Esophagus squamous epithelium (tissue), 5 donors: ENCODE measurements around the gene UAP1L1. TPM values are rescaled to one million over a fixed set of nuclear protein-coding genes. Genes with fewer than 3 reads are reported as not detected.

ENCODE experiments used
- DNase-seq: peaks from one replicate; lab custom pipeline; 2025; lab: John Stamatoyannopoulos, UW
- H3K27ac ChIP-seq, 4 donors: fragments of 200-600 bp; sonication (generic); one replicate each; pipeline ENCODE4 v1.5.1; 2016 to 2019; ENCODE audit warnings: mild to moderate bottlenecking in 1 of 4
- H3K27me3 ChIP-seq, 4 donors: fragments of 200-600 bp; sonication (generic); 1 replicate in 3 of 4; 2 replicates in 1 of 4; pipeline versions ENCODE4 v1.5.1 to v1.6.0; 2017 to 2021; ENCODE audit warnings: antibody characterized with exemption in 1 of 4
- H3K36me3 ChIP-seq, 3 donors: fragments of 200-600 bp; sonication (generic); one replicate each; pipeline ENCODE4 v1.5.1; 2016 to 2019
- H3K4me1 ChIP-seq, 3 donors: fragments of 200-600 bp; sonication (generic); one replicate each; pipeline ENCODE4 v1.5.1; 2017 to 2019
- H3K4me3 ChIP-seq, 4 donors: fragments of 200-600 bp; sonication (generic); 1 replicate in 3 of 4; 2 replicates in 1 of 4; pipeline ENCODE4 v1.5.1; 2016 to 2019; ENCODE audit warnings: mild to moderate bottlenecking in 2 of 4, moderate library complexity in 1 of 4
- H3K9me3 ChIP-seq, 3 donors: fragments of 200-600 bp; sonication (generic); one replicate each; pipeline ENCODE4 v1.5.1; 2016 to 2019
- CTCF ChIP-seq, 6 experiments: fragments of 450-650 bp in 4 of 6; fragments of 200-600 bp in 2 of 6; sonication (generic) in 2 of 6; IDR thresholded peaks; one replicate each; pipeline ENCODE4 v1.5.1; 2016 to 2019; ENCODE audit warnings: antibody characterized with exemption in 6 of 6, mild to moderate bottlenecking in 4 of 6, moderate library complexity in 4 of 6
- POLR2A ChIP-seq, 4 donors: fragments of 450-650 bp; IDR thresholded peaks; one replicate each; pipeline ENCODE4 v1.6.1; 2017; ENCODE audit warnings: antibody characterized with exemption in 4 of 4, mild to moderate bottlenecking in 4 of 4, moderate library complexity in 3 of 4
- WGBS, 2 donors: methylation state at CpG; one replicate each; pipeline ENCODE4 v1.1.5; 2018; 5-methylcytosine and 5-hydroxymethylcytosine counted together
- intact Hi-C: fragments of 100-400 bp; cut with DNase I; formaldehyde crosslinking; loops from one replicate; pipeline ENCODE4 v1.15.0; 2022
- total RNA-seq, 4 donors: library from RNA; depleted of rRNA; stranded (reverse); fragments of >200 nt; gene quantifications; one replicate each; pipeline ENCODE4 v1.1.0, GENCODE V29; 2016
- donor health status: DM: yes; HTN: yes; CAD: no.

Gene UAP1L1
- total RNA-seq, 4 donors from 2014 or later, result 2.2 to 4.7 (median 3.7) TPM

GRCh38 chr9:137037035-137037434, 40.3 kb upstream of the UAP1L1 start:
- H3K27me3 ChIP-seq, result peaks cover 0 to 11% (median 0%) of the 10 kb centered on the region in 4 donors
- TF ChIP-seq CTCF (IDR thresholded peaks at IDR 0.05) (no peak), POLR2A (IDR thresholded peaks at IDR 0.05) (no peak)
- no peak overlapping the region for H3K4me3 ChIP-seq
- 59 to 80% methylated on average over 3 to 12 of the region's 13 CpGs for WGBS, 2 donors
- H3K27ac ChIP-seq, result no peak overlapping the region
- no peak for DNase-seq
- intact Hi-C loops, result no loop called here
- peaks cover 14 to 26% (median 15%) of the 10 kb centered on the region in 3 donors for H3K4me1 ChIP-seq
- peaks cover 0 to 23% (median 5%) of the 10 kb centered on the region in 3 donors for H3K36me3 ChIP-seq
- no peaks in the 10 kb centered on the region for H3K9me3 ChIP-seq

- peaks cover 0 to 11% (median 0%) of the 10 kb centered on the region in 4 donors for H3K27me3 ChIP-seq
- H3K9me3 ChIP-seq, result no peaks in the 10 kb centered on the region
- TF ChIP-seq CTCF (IDR thresholded peaks at IDR 0.05) (no peak), POLR2A (IDR thresholded peaks at IDR 0.05) (no peak)
- intact Hi-C loops, result no loop called here
- no peak for DNase-seq
- WGBS, 2 donors, result 85 to 89% methylated on average over 8 to 9 of the region's 10 CpGs
- H3K36me3 ChIP-seq, result peaks cover 0 to 23% (median 5%) of the 10 kb centered on the region in 3 donors
- no peak overlapping the region for H3K27ac ChIP-seq
- H3K4me1 ChIP-seq, result peaks cover 14 to 25% (median 15%) of the 10 kb centered on the region in 3 donors
- no peak overlapping the region for H3K4me3 ChIP-seq
Observed at GRCh38 chr9:137037483-137037882, 39.8 kb upstream of the UAP1L1 start.

- DNase-seq, result no peak
- Histone ChIP-seq H3K27me3 (peaks cover 0 to 19% (median 0%) of the 10 kb centered on the region in 4 donors), H3K4me1 (peaks cover 14 to 32% (median 17%) of the 10 kb centered on the region in 3 donors), H3K4me3 (no peak overlapping the region), H3K9me3 (no peaks in the 10 kb centered on the region), H3K36me3 (peaks cover 0 to 23% (median 5%) of the 10 kb centered on the region in 3 donors), H3K27ac (no peak overlapping the region)
- intact Hi-C loops, result no loop called here
- TF ChIP-seq CTCF (IDR thresholded peaks at IDR 0.05) (no peak), POLR2A (IDR thresholded peaks at IDR 0.05) (no peak)
- 57% methylated on average over 3 of the region's 9 CpGs; no CpG with 5 or more reads in 1 of the 2 donors for WGBS, 2 donors
Observed at GRCh38 chr9:137038916-137039315, 38.4 kb upstream of the UAP1L1 start.

- intact Hi-C loops, result no loop called here
- no peak overlapping the region for H3K27ac ChIP-seq
- peaks cover 0 to 23% (median 0%) of the 10 kb centered on the region in 4 donors for H3K27me3 ChIP-seq
- no peaks in the 10 kb centered on the region for H3K9me3 ChIP-seq
- no peak overlapping the region for H3K4me3 ChIP-seq
- H3K36me3 ChIP-seq, result peaks cover 0 to 23% (median 5%) of the 10 kb centered on the region in 3 donors
- DNase-seq, result no peak
- WGBS, 2 donors, result 80 to 92% methylated on average over 8 to 16 of the region's 32 CpGs
- H3K4me1 ChIP-seq, result peaks cover 17 to 35% (median 20%) of the 10 kb centered on the region in 3 donors
- TF ChIP-seq CTCF (IDR thresholded peaks at IDR 0.05) (no peak), POLR2A (IDR thresholded peaks at IDR 0.05) (no peak)
Observed at GRCh38 chr9:137039611-137040366, 37.5 kb upstream of the UAP1L1 start.

- intact Hi-C loops, result no loop called here
- TF ChIP-seq POLR2A (IDR thresholded peaks at IDR 0.05) (no peak), CTCF (IDR thresholded peaks at IDR 0.05) (no peak)
- WGBS, 2 donors, result no CpG with 5 or more reads among the region's 23 CpGs
- no peaks in the 10 kb centered on the region for H3K9me3 ChIP-seq
- peaks cover 16 to 35% (median 20%) of the 10 kb centered on the region in 3 donors for H3K4me1 ChIP-seq
- peaks cover 0 to 23% (median 5%) of the 10 kb centered on the region in 3 donors for H3K36me3 ChIP-seq
- DNase-seq, result no peak
- peaks cover 0 to 30% (median 0%) of the 10 kb centered on the region in 4 donors for H3K27me3 ChIP-seq
- H3K4me3 ChIP-seq, result peak overlapping the region in 2 of 4 donors; percentile 10 to 28
- H3K27ac ChIP-seq, result peak overlapping the region in 1 of 4 donors; percentile 30
Observed at GRCh38 chr9:137040568-137040967, 36.7 kb upstream of the UAP1L1 start.
